ENCODE measurements around the gene OXNAD1.

OXNAD1 gene

DNA sequence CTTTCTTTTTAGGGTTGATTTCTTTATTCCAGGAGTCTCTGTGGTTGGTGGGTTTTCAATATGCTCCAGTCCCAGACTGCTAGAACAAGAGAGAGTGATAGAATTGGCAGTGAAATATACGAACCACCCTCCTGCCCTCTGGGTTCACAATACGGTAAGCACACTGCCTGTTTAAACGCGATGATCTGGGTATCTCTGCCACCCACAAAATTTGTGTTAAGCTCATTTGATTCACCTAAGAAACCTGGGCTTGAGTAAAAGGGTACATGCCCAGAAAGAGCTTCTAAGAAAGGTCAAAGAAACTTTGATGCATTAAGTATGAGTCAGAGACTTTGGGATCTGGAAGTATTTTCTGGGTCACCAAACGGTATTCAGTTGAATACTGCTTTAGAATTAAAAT, 29.8 kb downstream of the OXNAD1 start:
- WGBS = 100% methylated on average over 4 of the region's 5 CpGs
- H3K4ac ChIP-seq (ENCODE audit: low read depth in 1 of 2, low read length in 2 of 2) = no peak overlapping the region
- peaks cover 0 to 25% of the 10 kb centered on the region in 2 experiments for H3K36me3 ChIP-seq (ENCODE audit: control insufficient read depth in 1 of 2, insufficient read depth in 2 of 2, low read depth in 1 of 2, low read length in 2 of 2)
- H4K8ac ChIP-seq (ENCODE audit: low read length) = no peak overlapping the region
- no peak overlapping the region for H2BK15ac ChIP-seq (ENCODE audit: low read depth, poor library complexity, severe bottlenecking)
- H2AFZ ChIP-seq (ENCODE audit: low read depth, low read length) = no peak overlapping the region
- H2BK120ac ChIP-seq (ENCODE audit: low read depth, low read length) = no peak overlapping the region
- no peak overlapping the region for H3K18ac ChIP-seq (ENCODE audit: low read depth in 1 of 2, low read length in 2 of 2)
- no peak for DNase-seq
- H3K79me1 ChIP-seq (replicated peaks; ENCODE audit: low read length, poor library complexity, severe bottlenecking) = peaks cover 3% of the 10 kb centered on the region
- peaks cover 13% of the 10 kb centered on the region for H3K9me3 ChIP-seq (ENCODE audit: control insufficient read depth, low read length)
- no peaks in the 10 kb centered on the region for H3K27me3 ChIP-seq (ENCODE audit: control insufficient read depth in 1 of 2, insufficient read depth in 1 of 2, low read length in 2 of 2)
- H2AK5ac ChIP-seq (ENCODE audit: low read length, severe bottlenecking) = no peak overlapping the region
- H2BK12ac ChIP-seq (ENCODE audit: low read length in 2 of 2) = no peak overlapping the region
- no peak overlapping the region for H4K91ac ChIP-seq (ENCODE audit: low read length)
- H3K4me1 ChIP-seq (ENCODE audit: control insufficient read depth, insufficient read depth, low read depth, low read length) = peaks cover 1% of the 10 kb centered on the region
- no peak overlapping the region for H3K27ac ChIP-seq (ENCODE audit: low read length, poor library complexity, severe bottlenecking)
- H3K4me2 ChIP-seq (ENCODE audit: low read length, poor library complexity, severe bottlenecking) = no peak overlapping the region
- no peak overlapping the region for H2BK5ac ChIP-seq (ENCODE audit: low read depth, low read length, poor library complexity, severe bottlenecking)
- no peak overlapping the region for H3K14ac ChIP-seq (ENCODE audit: low read length in 2 of 2)
- no peak overlapping the region for H3K4me3 ChIP-seq (ENCODE audit: insufficient read depth in 1 of 2, low read depth in 1 of 2, low read length in 2 of 2)
- H3K9ac ChIP-seq (ENCODE audit: low read length) = no peak overlapping the region
- no peak overlapping the region for H3K23ac ChIP-seq (ENCODE audit: low read length in 2 of 2)

DNA sequence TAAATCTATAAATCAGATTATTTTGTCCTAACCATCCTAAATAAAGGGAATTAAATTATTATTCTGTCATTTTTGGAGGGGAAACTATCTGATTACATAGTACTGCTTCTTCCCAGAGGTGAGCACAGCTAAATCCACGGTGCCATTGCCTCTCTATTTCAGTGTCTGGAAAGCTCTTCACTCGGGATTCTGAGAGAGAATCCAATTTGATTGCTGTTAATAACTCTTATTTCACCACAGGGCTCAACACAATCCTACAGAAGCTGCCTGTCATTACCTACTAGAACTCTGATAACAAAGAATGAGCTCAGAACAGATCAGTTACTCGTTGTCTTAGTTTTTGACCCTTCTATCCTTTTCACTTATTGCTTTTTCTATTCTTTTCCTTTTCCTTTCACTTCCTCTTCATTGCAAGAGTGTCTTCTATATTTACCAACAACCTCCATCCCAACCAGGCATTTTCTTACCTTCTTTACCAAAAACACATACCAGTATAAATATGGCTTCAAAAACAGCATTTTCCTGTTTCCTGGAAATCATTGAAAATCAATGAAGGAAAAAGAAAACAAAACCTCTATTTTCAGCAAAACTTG, 30.4 kb downstream of the OXNAD1 start:
- Histone ChIP-seq H4K8ac (ENCODE audit: low read length) (no peak overlapping the region), H2AFZ (ENCODE audit: low read depth, low read length) (no peak overlapping the region), H3K27ac (ENCODE audit: low read length, poor library complexity, severe bottlenecking) (no peak overlapping the region), H2BK15ac (ENCODE audit: low read depth, poor library complexity, severe bottlenecking) (no peak overlapping the region), H3K18ac (ENCODE audit: low read depth in 1 of 2, low read length in 2 of 2) (no peak overlapping the region), H3K4me2 (ENCODE audit: low read length, poor library complexity, severe bottlenecking) (no peak overlapping the region), H4K91ac (ENCODE audit: low read length) (no peak overlapping the region), H2BK120ac (ENCODE audit: low read depth, low read length) (no peak overlapping the region), H3K4me1 (ENCODE audit: control insufficient read depth, insufficient read depth, low read depth, low read length) (peaks cover 1% of the 10 kb centered on the region), H3K4me3 (ENCODE audit: insufficient read depth in 1 of 2, low read depth in 1 of 2, low read length in 2 of 2) (no peak overlapping the region), H3K27me3 (ENCODE audit: control insufficient read depth in 1 of 2, insufficient read depth in 1 of 2, low read length in 2 of 2) (no peaks in the 10 kb centered on the region), H2BK5ac (ENCODE audit: low read depth, low read length, poor library complexity, severe bottlenecking) (no peak overlapping the region), H3K14ac (ENCODE audit: low read length in 2 of 2) (no peak overlapping the region), H3K9me3 (ENCODE audit: control insufficient read depth, low read length) (peaks cover 13% of the 10 kb centered on the region), H2AK5ac (ENCODE audit: low read length, severe bottlenecking) (no peak overlapping the region), H3K4ac (ENCODE audit: low read depth in 1 of 2, low read length in 2 of 2) (no peak overlapping the region), H3K79me1 (replicated peaks; ENCODE audit: low read length, poor library complexity, severe bottlenecking) (peaks cover 3% of the 10 kb centered on the region), H3K23ac (ENCODE audit: low read length in 2 of 2) (no peak overlapping the region), H3K9ac (ENCODE audit: low read length) (no peak overlapping the region), H2BK12ac (ENCODE audit: low read length in 2 of 2) (no peak overlapping the region), H3K36me3 (ENCODE audit: control insufficient read depth in 1 of 2, insufficient read depth in 2 of 2, low read depth in 1 of 2, low read length in 2 of 2) (peaks cover 0 to 26% of the 10 kb centered on the region in 2 experiments)
- WGBS = 96% methylated on average over 3 of the region's 3 CpGs
- no peak for DNase-seq

- H3K27me3 ChIP-seq (ENCODE audit: control insufficient read depth in 1 of 2, insufficient read depth in 1 of 2, low read length in 2 of 2) = no peaks in the 10 kb centered on the region
- H2BK12ac ChIP-seq (ENCODE audit: low read length in 2 of 2) = no peak overlapping the region
- H2AFZ ChIP-seq (ENCODE audit: low read depth, low read length) = no peak overlapping the region
- H3K27ac ChIP-seq (ENCODE audit: low read length, poor library complexity, severe bottlenecking) = no peak overlapping the region
- no peak overlapping the region for H3K4me2 ChIP-seq (ENCODE audit: low read length, poor library complexity, severe bottlenecking)
- no peak overlapping the region for H2AK5ac ChIP-seq (ENCODE audit: low read length, severe bottlenecking)
- no peak overlapping the region for H2BK120ac ChIP-seq (ENCODE audit: low read depth, low read length)
- no peak overlapping the region for H3K4me3 ChIP-seq (ENCODE audit: insufficient read depth in 1 of 2, low read depth in 1 of 2, low read length in 2 of 2)
- H3K9ac ChIP-seq (ENCODE audit: low read length) = peak overlapping the region; percentile 8
- no peak overlapping the region for H3K4ac ChIP-seq (ENCODE audit: low read depth in 1 of 2, low read length in 2 of 2)
- H3K4me1 ChIP-seq (ENCODE audit: control insufficient read depth, insufficient read depth, low read depth, low read length) = peaks cover 3% of the 10 kb centered on the region
- H3K9me3 ChIP-seq (ENCODE audit: control insufficient read depth, low read length) = peaks cover 13% of the 10 kb centered on the region
- no peak overlapping the region for H3K23ac ChIP-seq (ENCODE audit: low read length in 2 of 2)
- peaks cover 1% of the 10 kb centered on the region for H3K79me1 ChIP-seq (replicated peaks; ENCODE audit: low read length, poor library complexity, severe bottlenecking)
- 93% methylated on average over 9 of the region's 9 CpGs for WGBS
- H3K36me3 ChIP-seq (ENCODE audit: control insufficient read depth in 1 of 2, insufficient read depth in 2 of 2, low read depth in 1 of 2, low read length in 2 of 2) = peaks cover 0 to 37% of the 10 kb centered on the region in 2 experiments
- H2BK5ac ChIP-seq (ENCODE audit: low read depth, low read length, poor library complexity, severe bottlenecking) = no peak overlapping the region
- H4K8ac ChIP-seq (ENCODE audit: low read length) = no peak overlapping the region
- H3K14ac ChIP-seq (ENCODE audit: low read length in 2 of 2) = no peak overlapping the region
- DNase-seq = no peak
- H4K91ac ChIP-seq (ENCODE audit: low read length) = no peak overlapping the region
- H3K18ac ChIP-seq (ENCODE audit: low read depth in 1 of 2, low read length in 2 of 2) = no peak overlapping the region
- no peak overlapping the region for H2BK15ac ChIP-seq (ENCODE audit: low read depth, poor library complexity, severe bottlenecking)
Observed at GRCh38 chr3:16297997-16298885, 33.2 kb downstream of the OXNAD1 start.

DNA sequence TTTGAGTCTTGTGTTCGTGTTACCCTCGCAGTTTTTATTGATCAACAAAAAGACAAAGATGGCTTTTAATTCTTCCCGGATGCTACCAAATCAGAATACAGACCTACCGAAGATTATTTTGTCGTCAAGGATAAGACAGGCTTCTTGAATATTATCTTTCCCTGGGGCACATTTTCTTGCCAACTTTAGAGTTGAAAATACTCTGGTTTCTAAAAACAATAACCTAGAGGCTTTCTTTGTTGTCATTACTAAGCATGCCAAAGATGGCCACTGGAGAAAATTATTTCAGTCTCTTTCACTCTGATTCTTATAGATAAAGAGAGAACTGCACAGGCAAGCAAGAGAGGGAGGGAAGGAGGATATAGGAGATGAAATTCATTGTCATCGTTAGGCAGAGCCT, 33.9 kb downstream of the OXNAD1 start:
- Histone ChIP-seq H3K14ac (ENCODE audit: low read length in 2 of 2) (no peak overlapping the region), H3K27ac (ENCODE audit: low read length, poor library complexity, severe bottlenecking) (no peak overlapping the region), H3K27me3 (ENCODE audit: control insufficient read depth in 1 of 2, insufficient read depth in 1 of 2, low read length in 2 of 2) (no peaks in the 10 kb centered on the region), H3K9me3 (ENCODE audit: control insufficient read depth, low read length) (peaks cover 6% of the 10 kb centered on the region), H2BK5ac (ENCODE audit: low read depth, low read length, poor library complexity, severe bottlenecking) (no peak overlapping the region), H4K8ac (ENCODE audit: low read length) (no peak overlapping the region), H2AK5ac (ENCODE audit: low read length, severe bottlenecking) (no peak overlapping the region), H3K23ac (ENCODE audit: low read length in 2 of 2) (no peak overlapping the region), H2BK12ac (ENCODE audit: low read length in 2 of 2) (no peak overlapping the region), H3K79me1 (replicated peaks; ENCODE audit: low read length, poor library complexity, severe bottlenecking) (peaks cover 1% of the 10 kb centered on the region), H2BK15ac (ENCODE audit: low read depth, poor library complexity, severe bottlenecking) (no peak overlapping the region), H2BK120ac (ENCODE audit: low read depth, low read length) (no peak overlapping the region), H3K4me1 (ENCODE audit: control insufficient read depth, insufficient read depth, low read depth, low read length) (peaks cover 3% of the 10 kb centered on the region), H4K91ac (ENCODE audit: low read length) (no peak overlapping the region), H3K4me3 (ENCODE audit: insufficient read depth in 1 of 2, low read depth in 1 of 2, low read length in 2 of 2) (no peak overlapping the region), H3K9ac (ENCODE audit: low read length) (peak overlapping the region; percentile 8), H3K4ac (ENCODE audit: low read depth in 1 of 2, low read length in 2 of 2) (no peak overlapping the region), H3K4me2 (ENCODE audit: low read length, poor library complexity, severe bottlenecking) (no peak overlapping the region), H2AFZ (ENCODE audit: low read depth, low read length) (no peak overlapping the region), H3K18ac (ENCODE audit: low read depth in 1 of 2, low read length in 2 of 2) (no peak overlapping the region), H3K36me3 (ENCODE audit: control insufficient read depth in 1 of 2, insufficient read depth in 2 of 2, low read depth in 1 of 2, low read length in 2 of 2) (peaks cover 0 to 40% of the 10 kb centered on the region in 2 experiments)
- no peak for DNase-seq
- 98% methylated on average over 6 of the region's 6 CpGs for WGBS

All from mesenchymal stem cell (in vitro differentiated cells and primary cell).